ENCODE measurements around the gene LACTB. TPM values are rescaled to one million over a fixed set of nuclear protein-coding genes. Genes with fewer than 3 reads are reported as not detected.

LACTB gene
- total and polyA plus RNA-seq, 2 donors (not counting 1 experiment from before 2014, with no cell fraction given), result 29.2 to 42.8 TPM

DNA sequence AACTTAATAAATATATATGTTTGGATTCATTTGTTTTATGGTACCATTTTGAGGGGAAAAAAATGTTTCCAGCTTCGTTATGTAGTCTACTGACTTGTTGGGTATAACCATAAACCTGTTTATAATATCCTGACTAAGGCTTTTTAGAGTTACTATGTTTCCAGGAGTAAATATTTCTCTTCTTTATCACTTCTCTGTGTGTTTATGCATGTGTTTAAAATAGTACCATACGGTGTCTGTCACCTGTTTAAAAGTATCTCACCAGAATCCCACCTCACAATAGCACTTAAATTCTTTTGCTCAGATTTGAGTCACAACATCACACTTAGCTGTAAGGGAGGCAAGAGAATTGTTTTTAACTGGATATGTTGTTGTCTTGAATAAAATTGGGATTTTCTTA lies 15.1 kb downstream of the LACTB start:
- peaks cover 2% of the 10 kb centered on the region for H3K36me3 ChIP-seq (ENCODE audit: control insufficient read depth, insufficient read depth, low read length)
- no peak overlapping the region for H3K27ac ChIP-seq (ENCODE audit: insufficient read depth, low read length)
- TF ChIP-seq, protein P1, sequence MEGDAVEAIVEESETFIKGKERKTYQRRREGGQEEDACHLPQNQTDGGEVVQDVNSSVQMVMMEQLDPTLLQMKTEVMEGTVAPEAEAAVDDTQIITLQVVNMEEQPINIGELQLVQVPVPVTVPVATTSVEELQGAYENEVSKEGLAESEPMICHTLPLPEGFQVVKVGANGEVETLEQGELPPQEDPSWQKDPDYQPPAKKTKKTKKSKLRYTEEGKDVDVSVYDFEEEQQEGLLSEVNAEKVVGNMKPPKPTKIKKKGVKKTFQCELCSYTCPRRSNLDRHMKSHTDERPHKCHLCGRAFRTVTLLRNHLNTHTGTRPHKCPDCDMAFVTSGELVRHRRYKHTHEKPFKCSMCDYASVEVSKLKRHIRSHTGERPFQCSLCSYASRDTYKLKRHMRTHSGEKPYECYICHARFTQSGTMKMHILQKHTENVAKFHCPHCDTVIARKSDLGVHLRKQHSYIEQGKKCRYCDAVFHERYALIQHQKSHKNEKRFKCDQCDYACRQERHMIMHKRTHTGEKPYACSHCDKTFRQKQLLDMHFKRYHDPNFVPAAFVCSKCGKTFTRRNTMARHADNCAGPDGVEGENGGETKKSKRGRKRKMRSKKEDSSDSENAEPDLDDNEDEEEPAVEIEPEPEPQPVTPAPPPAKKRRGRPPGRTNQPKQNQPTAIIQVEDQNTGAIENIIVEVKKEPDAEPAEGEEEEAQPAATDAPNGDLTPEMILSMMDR (conservative IDR thresholded peaks at IDR 0.05 in 1 of 2, IDR thresholded peaks at IDR 0.05 in 1 of 2; ENCODE audit: low read depth in 1 of 2, low read length in 2 of 2), result no peak
- no peak for TF ChIP-seq EZH2 (IDR thresholded peaks at IDR 0.05; ENCODE audit: low read length, missing control alignments)
- peak overlapping the region; percentile 17 for H3K4me2 ChIP-seq (ENCODE audit: extremely low read depth, insufficient read depth, low read length)
- no peak overlapping the region for H3K4me3 ChIP-seq (replicated peaks in 1 of 4; ENCODE audit: control extremely low read depth in 1 of 4, insufficient read depth in 1 of 4, low read depth in 3 of 4, low read length in 4 of 4)
- H4K20me1 ChIP-seq (ENCODE audit: control insufficient read depth, extremely low read depth, insufficient read depth, low read length), result no peaks in the 10 kb centered on the region
- no peak overlapping the region for H2AFZ ChIP-seq (ENCODE audit: low read length)
- no peaks in the 10 kb centered on the region for H3K27me3 ChIP-seq (ENCODE audit: control insufficient read depth, insufficient read depth, low read length)
- H3K9ac ChIP-seq (ENCODE audit: insufficient read depth, low read length), result no peak overlapping the region
- DNase-seq (ENCODE audit: low read depth in 2 of 2), result peak in 1 of 2 donors; percentile 37
- H3K4me1 ChIP-seq (ENCODE audit: control insufficient read depth, extremely low read depth, insufficient read depth, low read length), result peaks cover 10% of the 10 kb centered on the region
- peaks cover 4% of the 10 kb centered on the region for H3K79me2 ChIP-seq (ENCODE audit: control insufficient read depth, insufficient read depth, low read length)
- H3K9me3 ChIP-seq (ENCODE audit: control insufficient read depth, insufficient read depth, low read depth, low read length), result no peaks in the 10 kb centered on the region

DNA sequence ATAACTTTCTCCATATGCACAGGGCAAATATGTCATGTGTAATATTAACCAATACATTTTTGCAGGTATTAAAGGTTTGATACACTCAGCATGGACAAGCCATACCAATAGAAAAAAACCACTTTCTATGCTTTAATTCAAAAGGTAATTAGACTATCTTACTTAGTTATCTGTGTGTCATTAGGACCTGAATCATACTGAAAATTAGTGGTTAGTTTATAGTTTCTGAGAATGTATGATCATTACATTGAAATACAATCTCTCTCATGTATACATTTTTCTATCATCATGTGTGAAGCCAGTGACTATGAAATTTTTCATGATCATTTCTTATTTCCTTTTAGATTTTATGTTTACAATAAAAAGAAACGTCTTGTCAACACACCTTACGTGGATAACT lies 19.3 kb downstream of the LACTB start:
- H3K4me3 ChIP-seq (replicated peaks in 1 of 4; ENCODE audit: control extremely low read depth in 1 of 4, insufficient read depth in 1 of 4, low read depth in 3 of 4, low read length in 4 of 4), result no peak overlapping the region
- H3K9me3 ChIP-seq (ENCODE audit: control insufficient read depth, insufficient read depth, low read depth, low read length), result no peaks in the 10 kb centered on the region
- peaks cover 2% of the 10 kb centered on the region for H3K36me3 ChIP-seq (ENCODE audit: control insufficient read depth, insufficient read depth, low read length)
- no peaks in the 10 kb centered on the region for H3K79me2 ChIP-seq (ENCODE audit: control insufficient read depth, insufficient read depth, low read length)
- no peak overlapping the region for H3K27ac ChIP-seq (ENCODE audit: insufficient read depth, low read length)
- H2AFZ ChIP-seq (ENCODE audit: low read length), result no peak overlapping the region
- H3K9ac ChIP-seq (ENCODE audit: insufficient read depth, low read length), result no peak overlapping the region
- no peak overlapping the region for H3K4me2 ChIP-seq (ENCODE audit: extremely low read depth, insufficient read depth, low read length)
- no peaks in the 10 kb centered on the region for H4K20me1 ChIP-seq (ENCODE audit: control insufficient read depth, extremely low read depth, insufficient read depth, low read length)
- no peaks in the 10 kb centered on the region for H3K27me3 ChIP-seq (ENCODE audit: control insufficient read depth, insufficient read depth, low read length)
- no peaks in the 10 kb centered on the region for H3K4me1 ChIP-seq (ENCODE audit: control insufficient read depth, extremely low read depth, insufficient read depth, low read length)
- TF ChIP-seq, protein P1 (conservative IDR thresholded peaks at IDR 0.05 in 1 of 2, IDR thresholded peaks at IDR 0.05 in 1 of 2; ENCODE audit: low read depth in 1 of 2, low read length in 2 of 2), result no peak
- TF ChIP-seq EZH2 (IDR thresholded peaks at IDR 0.05; ENCODE audit: low read length, missing control alignments), result no peak
- DNase-seq (ENCODE audit: low read depth in 2 of 2), result no peak

DNA sequence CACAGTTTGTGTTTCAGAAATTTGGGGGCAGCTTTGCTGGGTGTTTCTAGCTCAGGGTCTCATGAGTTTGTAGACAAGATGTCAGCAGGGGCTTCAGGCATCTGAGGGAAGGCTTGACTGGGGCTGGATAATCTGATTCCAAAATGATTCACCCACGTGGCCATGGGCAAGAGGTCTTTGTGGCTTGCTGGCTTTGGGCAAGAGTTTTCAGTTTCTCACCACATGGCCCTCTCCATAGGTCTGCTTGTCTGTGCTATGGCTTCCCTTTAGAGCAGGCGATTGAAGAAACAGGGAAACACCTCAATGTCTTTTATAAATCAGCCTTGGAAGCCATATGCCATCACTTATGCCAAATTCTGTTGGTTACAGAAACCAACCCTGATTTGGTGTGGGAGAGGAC lies 23.8 kb downstream of the LACTB start:
- Histone ChIP-seq H3K4me1 (ENCODE audit: control insufficient read depth, extremely low read depth, insufficient read depth, low read length) (peaks cover 2% of the 10 kb centered on the region), H3K27ac (ENCODE audit: insufficient read depth, low read length) (no peak overlapping the region), H3K4me2 (ENCODE audit: extremely low read depth, insufficient read depth, low read length) (no peak overlapping the region), H3K36me3 (ENCODE audit: control insufficient read depth, insufficient read depth, low read length) (peaks cover 9% of the 10 kb centered on the region), H2AFZ (ENCODE audit: low read length) (no peak overlapping the region), H3K4me3 (replicated peaks in 1 of 4; ENCODE audit: control extremely low read depth in 1 of 4, insufficient read depth in 1 of 4, low read depth in 3 of 4, low read length in 4 of 4) (no peak overlapping the region), H3K9ac (ENCODE audit: insufficient read depth, low read length) (no peak overlapping the region), H3K9me3 (ENCODE audit: control insufficient read depth, insufficient read depth, low read depth, low read length) (no peaks in the 10 kb centered on the region), H3K79me2 (ENCODE audit: control insufficient read depth, insufficient read depth, low read length) (no peaks in the 10 kb centered on the region), H3K27me3 (ENCODE audit: control insufficient read depth, insufficient read depth, low read length) (no peaks in the 10 kb centered on the region), H4K20me1 (ENCODE audit: control insufficient read depth, extremely low read depth, insufficient read depth, low read length) (no peaks in the 10 kb centered on the region)
- no peak for TF ChIP-seq EZH2 (IDR thresholded peaks at IDR 0.05; ENCODE audit: low read length, missing control alignments)
- TF ChIP-seq, protein P1 (conservative IDR thresholded peaks at IDR 0.05 in 1 of 2, IDR thresholded peaks at IDR 0.05 in 1 of 2; ENCODE audit: low read depth in 1 of 2, low read length in 2 of 2), result no peak
- DNase-seq (ENCODE audit: low read depth in 2 of 2), result peak in 1 of 2 donors; percentile 15

All from fibroblast of lung (primary cell).